Coronary artery (tissue), 2 donors: ENCODE results near the gene DHX9.

ENCODE experiments used
- DNase-seq: peaks from one replicate; pipeline ENCODE4 v3.0.0-alpha.2; 2017; ENCODE audit warnings: low spot score
- H3K27ac ChIP-seq, 2 donors: fragments of 200-600 bp; sonication (generic); one replicate each; pipeline ENCODE4 v1.5.1; 2016 to 2019
- H3K4me3 ChIP-seq: fragments of 200-600 bp; sonication (generic); 2 replicates; pipeline ENCODE4 v1.5.1; 2016; ENCODE audit warnings: mild to moderate bottlenecking, moderate library complexity
- TF ChIP-seq, protein P1 (sequence below): fragments of 200-600 bp; sonication (generic); IDR thresholded peaks from one replicate; pipeline ENCODE4 v1.5.1; 2019; ENCODE audit warnings: antibody characterized with exemption

Gene DHX9

DNA sequence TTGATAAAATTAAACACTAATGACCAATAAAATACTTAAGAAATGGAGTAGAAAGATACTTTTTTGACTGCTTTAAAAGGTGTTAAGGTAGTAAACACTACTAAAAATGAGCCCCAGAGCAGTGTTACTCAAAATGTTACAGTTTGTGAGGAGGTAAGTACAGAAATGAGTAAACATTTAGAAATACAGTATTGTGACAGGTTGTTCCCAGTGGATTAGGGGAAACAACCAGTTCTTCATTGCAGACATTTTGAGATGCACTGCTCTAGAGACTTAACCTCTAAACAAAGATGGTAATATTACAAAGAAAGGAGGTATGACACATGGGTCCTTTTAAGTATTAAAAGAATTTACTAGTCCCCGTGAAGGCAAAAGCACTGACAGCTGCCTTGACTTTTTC, 12.7 kb downstream of the DHX9 start:
- no peak for DNase-seq
- TF ChIP-seq, protein P1, sequence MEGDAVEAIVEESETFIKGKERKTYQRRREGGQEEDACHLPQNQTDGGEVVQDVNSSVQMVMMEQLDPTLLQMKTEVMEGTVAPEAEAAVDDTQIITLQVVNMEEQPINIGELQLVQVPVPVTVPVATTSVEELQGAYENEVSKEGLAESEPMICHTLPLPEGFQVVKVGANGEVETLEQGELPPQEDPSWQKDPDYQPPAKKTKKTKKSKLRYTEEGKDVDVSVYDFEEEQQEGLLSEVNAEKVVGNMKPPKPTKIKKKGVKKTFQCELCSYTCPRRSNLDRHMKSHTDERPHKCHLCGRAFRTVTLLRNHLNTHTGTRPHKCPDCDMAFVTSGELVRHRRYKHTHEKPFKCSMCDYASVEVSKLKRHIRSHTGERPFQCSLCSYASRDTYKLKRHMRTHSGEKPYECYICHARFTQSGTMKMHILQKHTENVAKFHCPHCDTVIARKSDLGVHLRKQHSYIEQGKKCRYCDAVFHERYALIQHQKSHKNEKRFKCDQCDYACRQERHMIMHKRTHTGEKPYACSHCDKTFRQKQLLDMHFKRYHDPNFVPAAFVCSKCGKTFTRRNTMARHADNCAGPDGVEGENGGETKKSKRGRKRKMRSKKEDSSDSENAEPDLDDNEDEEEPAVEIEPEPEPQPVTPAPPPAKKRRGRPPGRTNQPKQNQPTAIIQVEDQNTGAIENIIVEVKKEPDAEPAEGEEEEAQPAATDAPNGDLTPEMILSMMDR, result no peak
- Histone ChIP-seq H3K4me3 (no peak overlapping the region), H3K27ac (no peak overlapping the region)

GRCh38 chr1:182855911-182856310, 16.8 kb downstream of the DHX9 start:
- no peak overlapping the region for H3K27ac ChIP-seq
- no peak for DNase-seq
- TF ChIP-seq, protein P1, result no peak
- no peak overlapping the region for H3K4me3 ChIP-seq

DNA sequence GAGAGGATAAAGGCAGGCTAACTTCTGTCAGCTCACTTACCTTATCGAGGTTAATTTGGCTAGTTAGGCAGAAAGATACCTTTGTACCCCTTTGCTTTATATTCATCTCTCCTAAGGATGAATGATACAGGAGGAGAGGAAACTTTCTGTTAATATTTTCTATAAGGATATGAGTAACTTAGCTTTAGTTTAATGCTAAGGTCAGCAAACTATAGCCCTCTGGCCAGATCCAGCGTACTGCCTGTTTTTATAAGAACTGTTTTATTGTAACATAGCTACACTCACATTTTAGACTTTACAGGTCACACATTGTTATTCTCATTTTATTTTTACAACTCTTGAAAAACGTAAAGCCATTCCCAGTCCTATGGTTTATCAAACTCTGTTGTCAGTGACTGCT, 18.1 kb downstream of the DHX9 start:
- TF ChIP-seq, protein P1, result no peak
- DNase-seq, result no peak
- H3K4me3 ChIP-seq, result no peak overlapping the region
- H3K27ac ChIP-seq, result no peak overlapping the region

DNA sequence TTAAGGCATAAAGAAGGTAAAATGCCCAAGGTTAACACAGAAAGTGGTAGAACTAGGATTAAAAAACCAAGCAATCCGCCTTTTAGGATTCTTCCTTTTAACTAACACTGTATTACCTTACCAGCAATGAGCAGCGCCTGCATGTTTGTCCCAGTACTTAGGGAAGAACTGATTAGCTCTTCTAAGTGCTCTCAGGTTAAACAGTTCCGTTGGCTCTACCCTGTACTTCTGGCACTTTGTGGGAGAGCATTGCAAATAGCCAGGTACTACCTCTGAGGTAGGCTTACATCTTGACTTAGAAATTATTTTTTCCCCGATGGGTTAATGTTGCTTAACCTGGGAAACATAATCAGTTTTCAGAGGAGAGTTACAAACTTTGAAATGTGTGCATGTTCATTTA, 21.5 kb downstream of the DHX9 start:
- H3K27ac ChIP-seq, result no peak overlapping the region
- TF ChIP-seq, protein P1, result no peak
- no peak for DNase-seq
- no peak overlapping the region for H3K4me3 ChIP-seq

DNA sequence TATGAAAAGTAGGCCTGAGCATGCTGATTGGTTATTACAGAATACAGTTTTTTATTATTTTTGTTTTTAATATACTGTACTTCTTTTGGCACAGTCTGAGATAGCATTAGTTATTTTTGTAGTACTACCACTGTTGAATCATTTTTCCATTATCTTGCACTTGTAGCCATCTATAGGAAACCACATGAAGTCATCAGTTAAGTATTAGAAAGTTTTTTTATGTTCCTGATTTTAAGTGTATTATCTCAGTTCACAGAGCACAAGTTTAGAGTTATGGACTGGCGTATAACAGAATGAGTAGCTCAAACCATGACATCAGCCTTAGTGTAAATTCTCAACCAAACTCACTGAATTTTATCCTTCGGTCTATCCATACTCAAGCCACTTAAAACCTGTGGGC, 22.8 kb downstream of the DHX9 start:
- DNase-seq, result no peak
- H3K27ac ChIP-seq, result no peak overlapping the region
- TF ChIP-seq, protein P1, result no peak
- H3K4me3 ChIP-seq, result no peak overlapping the region

DNA sequence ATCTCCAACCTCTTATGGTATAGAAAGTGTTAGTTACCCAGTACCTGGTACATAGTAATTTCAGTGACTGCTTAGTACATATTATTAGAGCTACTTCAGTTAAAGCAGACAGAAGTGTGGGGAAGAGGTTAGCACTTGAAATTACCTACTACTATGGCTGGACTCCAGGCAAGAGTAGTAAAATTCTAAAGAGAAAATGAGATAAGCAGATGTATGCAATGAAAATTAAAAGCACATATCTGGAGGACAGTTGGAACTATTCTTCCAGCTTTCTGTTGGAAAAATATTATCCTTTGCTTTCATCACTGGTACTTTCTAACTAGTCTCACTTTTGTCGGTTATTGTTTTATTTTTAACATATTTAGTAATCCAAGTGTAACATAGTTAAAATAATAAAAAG, 23.7 kb downstream of the DHX9 start:
- no peak for DNase-seq
- TF ChIP-seq, protein P1, result no peak
- no peak overlapping the region for H3K4me3 ChIP-seq
- no peak overlapping the region for H3K27ac ChIP-seq

GRCh38 chr1:182863940-182864339, 24.8 kb downstream of the DHX9 start:
- TF ChIP-seq, protein P1, result no peak
- DNase-seq, result no peak
- H3K4me3 ChIP-seq, result no peak overlapping the region
- H3K27ac ChIP-seq, result no peak overlapping the region
